ENCODE measurements around the gene PCLO. TPM values are rescaled to one million over a fixed set of nuclear protein-coding genes. Genes with fewer than 3 reads are reported as not detected.

PCLO gene
- total RNA-seq (2022) (3.8 and 4.1 TPM in 2 replicates), Bru-seq, nascent RNA (percentile 39 among the genes with signal in this experiment), BruChase-seq, experiment 1, labeled RNA remaining after a 2-hour chase (percentile 44 among the genes with signal in this experiment), BruChase-seq, experiment 2, labeled RNA remaining after a 6-hour chase (percentile 38 among the genes with signal in this experiment)
- long read RNA-seq, result 0 reads

GRCh38 chr7:83162402-83163256 lies at the start of gene PCLO:
PCLO (minus strand) TSS chr7:83162884; CDS start chr7:83162592, 292 bp downstream.
- Histone ChIP-seq H3K27me3 (replicated peaks; ENCODE audit: control insufficient read depth, insufficient read depth, low read length) (no peaks in the 10 kb centered on the region), H3K36me3 (ENCODE audit: control insufficient read depth, insufficient read depth, low read length) (no peaks in the 10 kb centered on the region), H3K4me3 (ENCODE audit: low read depth, low read length) (peak within 1 kb of the TSS; percentile 91), H3K9me3 (no peaks in the 10 kb centered on the region), H3K4me1 (no peaks in the 10 kb centered on the region; the same call in 1 of the 2 replicates)
- ChIA-PET POLR2A (no interaction called here), CTCF (no interaction called here)
- Mint-ChIP-seq H3K4me3 (ENCODE audit: unreplicated experiment) (peak within 1 kb of the TSS; percentile 87), H3K27ac (ENCODE audit: unreplicated experiment) (peak within 1 kb of the TSS; percentile 39), H3K4me1 (ENCODE audit: low read depth, unreplicated experiment) (no peaks in the 10 kb centered on the region), H3K9me3 (ENCODE audit: unreplicated experiment) (no peaks in the 10 kb centered on the region), H3K27me3 (ENCODE audit: insufficient read depth, unreplicated experiment) (no peaks in the 10 kb centered on the region), H3K36me3 (ENCODE audit: insufficient read depth, unreplicated experiment) (no peaks in the 10 kb centered on the region)
- intact Hi-C loops (cut with micrococcal nuclease; ENCODE audit: unreplicated experiment), result loop anchor here (5.0 to 10.0 kb wide), 2 partner anchors 110 to 182 kb away; no protein-coding TSS in a partner anchor
- no peak for TF ChIP-seq CTCF (IDR thresholded peaks at IDR 0.05; ENCODE audit: insufficient read depth in 1 of 2, low read depth in 1 of 2, low read length in 1 of 2, severe bottlenecking in 1 of 2, unreplicated experiment in 1 of 2)
- BruUV-seq (replicated peaks), result no TSS peak
- DNase-seq, result peak; percentile 92 to 93

- DNase-seq, result no peak
- Mint-ChIP-seq H3K9me3 (ENCODE audit: unreplicated experiment) (no peaks in the 10 kb centered on the region), H3K27me3 (ENCODE audit: insufficient read depth, unreplicated experiment) (peaks cover 4% of the 10 kb centered on the region), H3K27ac (ENCODE audit: unreplicated experiment) (no peak overlapping the region), H3K36me3 (ENCODE audit: insufficient read depth, unreplicated experiment) (no peaks in the 10 kb centered on the region), H3K4me3 (ENCODE audit: unreplicated experiment) (no peak overlapping the region), H3K4me1 (ENCODE audit: low read depth, unreplicated experiment) (no peaks in the 10 kb centered on the region)
- POLR2A ChIA-PET, result no interaction called here
- no TSS peak for BruUV-seq (replicated peaks)
- no peak for TF ChIP-seq CTCF (IDR thresholded peaks at IDR 0.05; ENCODE audit: insufficient read depth in 1 of 2, low read depth in 1 of 2, low read length in 1 of 2, severe bottlenecking in 1 of 2, unreplicated experiment in 1 of 2)
- Histone ChIP-seq H3K4me1 (no peaks in the 10 kb centered on the region), H3K4me3 (ENCODE audit: low read depth, low read length) (no peak overlapping the region), H3K27me3 (replicated peaks; ENCODE audit: control insufficient read depth, insufficient read depth, low read length) (no peaks in the 10 kb centered on the region), H3K9me3 (no peaks in the 10 kb centered on the region), H3K36me3 (ENCODE audit: control insufficient read depth, insufficient read depth, low read length) (no peaks in the 10 kb centered on the region)
- intact Hi-C loops (cut with micrococcal nuclease; ENCODE audit: unreplicated experiment), result no loop called here
- CTCF ChIA-PET, result no interaction called here
Observed at GRCh38 chr7:83211685-83212084, 49.0 kb upstream of the PCLO start.

GRCh38 chr7:83210479-83210878 lies 47.8 kb upstream of the PCLO start:
- H3K4me1 ChIP-seq, result no peaks in the 10 kb centered on the region
- Mint-ChIP-seq H3K9me3 (ENCODE audit: unreplicated experiment) (no peaks in the 10 kb centered on the region), H3K27me3 (ENCODE audit: insufficient read depth, unreplicated experiment) (peaks cover 4% of the 10 kb centered on the region), H3K4me1 (ENCODE audit: low read depth, unreplicated experiment) (no peaks in the 10 kb centered on the region), H3K36me3 (ENCODE audit: insufficient read depth, unreplicated experiment) (no peaks in the 10 kb centered on the region), H3K4me3 (ENCODE audit: unreplicated experiment) (no peak overlapping the region), H3K27ac (ENCODE audit: unreplicated experiment) (no peak overlapping the region)
- BruUV-seq (replicated peaks), result no TSS peak
- ChIA-PET POLR2A (no interaction called here), CTCF (no interaction called here)
- TF ChIP-seq CTCF (IDR thresholded peaks at IDR 0.05; ENCODE audit: insufficient read depth in 1 of 2, low read depth in 1 of 2, low read length in 1 of 2, severe bottlenecking in 1 of 2, unreplicated experiment in 1 of 2), result no peak
- no peaks in the 10 kb centered on the region for H3K9me3 ChIP-seq
- intact Hi-C loops (cut with micrococcal nuclease; ENCODE audit: unreplicated experiment), result no loop called here
- no peak for DNase-seq
- no peaks in the 10 kb centered on the region for H3K27me3 ChIP-seq (replicated peaks; ENCODE audit: control insufficient read depth, insufficient read depth, low read length)
- H3K36me3 ChIP-seq (ENCODE audit: control insufficient read depth, insufficient read depth, low read length), result no peaks in the 10 kb centered on the region
- H3K4me3 ChIP-seq (ENCODE audit: low read depth, low read length), result no peak overlapping the region

Data from Caco-2 (cell line).